ENCODE data around the gene CCDC85A. TPM values are rescaled to one million over a fixed set of nuclear protein-coding genes. Genes with fewer than 3 reads are reported as not detected.

The CCDC85A gene
- total and polyA plus RNA-seq, 2 experiments from 2014 or later, result 0.21 to 0.24 TPM

DNA sequence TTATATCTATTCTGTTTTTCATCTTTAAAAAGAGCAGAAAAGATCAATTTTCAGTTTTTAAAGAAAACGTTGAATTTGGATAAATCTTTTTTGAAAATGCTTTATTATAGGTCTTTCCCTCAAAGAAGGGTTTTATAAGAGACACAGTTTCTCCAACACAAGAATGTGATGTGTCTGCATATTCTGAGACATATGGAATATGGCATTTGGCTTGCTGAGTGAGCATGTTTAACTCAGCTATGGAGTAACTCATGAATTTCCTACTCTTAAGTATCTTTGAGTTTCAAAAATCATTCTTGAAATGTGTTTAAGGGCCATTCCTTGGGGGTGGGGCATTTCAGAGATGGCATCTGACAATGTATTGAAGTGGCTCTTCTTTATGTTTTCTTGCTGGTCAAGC, 191.5 kb downstream of the CCDC85A start:
- Histone ChIP-seq H3K4me2 (no peak overlapping the region), H2AFZ (no peak overlapping the region), H3K4me1 (ENCODE audit: insufficient read depth) (0 out of 2 replicates have a peak, but pooled peaks cover 7% of the 10 kb centered on the region), H3K9me2 (ENCODE audit: insufficient read depth) (no peaks in the 10 kb centered on the region), H4K20me1 (replicated peaks; ENCODE audit: insufficient read depth) (no peaks in the 10 kb centered on the region), H3K36me3 (ENCODE audit: insufficient read depth) (no peaks in the 10 kb centered on the region), H3K27ac (ENCODE audit: low read depth) (no peak overlapping the region), H3F3A (replicated peaks; ENCODE audit: low read depth) (no peaks in the 10 kb centered on the region), H3K27me3 (ENCODE audit: insufficient read depth) (no peaks in the 10 kb centered on the region), H3K4me3 (no peak overlapping the region), H3K79me2 (replicated peaks; ENCODE audit: insufficient read depth) (no peaks in the 10 kb centered on the region)
- Mint-ChIP-seq H3K4me1 (peaks cover 11% of the 10 kb centered on the region; the same call in 2 of the 3 replicates), H3K36me3 (ENCODE audit: low read depth) (no peaks in the 10 kb centered on the region), H3K4me3 (no peak overlapping the region), H3K9me3 (no peaks in the 10 kb centered on the region), H3K27ac (no peak overlapping the region), H3K27me3 (ENCODE audit: insufficient read depth, low read depth, poor library complexity) (no peaks in the 10 kb centered on the region)
- DNase-seq (ENCODE audit: low spot score), result no peak
- TF ChIP-seq STAT1 (IDR thresholded peaks at IDR 0.05; ENCODE audit: unreplicated experiment), result no peak
- no peak for TF ChIP-seq POLR2AphosphoS5 (IDR thresholded peaks at IDR 0.05; ENCODE audit: low read depth)
- no peak for TF ChIP-seq ZNF331 (CRISPR knock-in tag; IDR thresholded peaks at IDR 0.05; ENCODE audit: low read depth)
- no peak for TF ChIP-seq EZH2 (IDR thresholded peaks at IDR 0.05; ENCODE audit: low read depth, unreplicated experiment)
- TF ChIP-seq CREB1 (CRISPR knock-in tag; IDR thresholded peaks at IDR 0.05; ENCODE audit: low read depth), result no peak
- TF ChIP-seq, protein P1, sequence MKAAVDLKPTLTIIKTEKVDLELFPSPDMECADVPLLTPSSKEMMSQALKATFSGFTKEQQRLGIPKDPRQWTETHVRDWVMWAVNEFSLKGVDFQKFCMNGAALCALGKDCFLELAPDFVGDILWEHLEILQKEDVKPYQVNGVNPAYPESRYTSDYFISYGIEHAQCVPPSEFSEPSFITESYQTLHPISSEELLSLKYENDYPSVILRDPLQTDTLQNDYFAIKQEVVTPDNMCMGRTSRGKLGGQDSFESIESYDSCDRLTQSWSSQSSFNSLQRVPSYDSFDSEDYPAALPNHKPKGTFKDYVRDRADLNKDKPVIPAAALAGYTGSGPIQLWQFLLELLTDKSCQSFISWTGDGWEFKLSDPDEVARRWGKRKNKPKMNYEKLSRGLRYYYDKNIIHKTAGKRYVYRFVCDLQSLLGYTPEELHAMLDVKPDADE (IDR thresholded peaks at IDR 0.05), result no peak
- TF ChIP-seq, protein P2, sequence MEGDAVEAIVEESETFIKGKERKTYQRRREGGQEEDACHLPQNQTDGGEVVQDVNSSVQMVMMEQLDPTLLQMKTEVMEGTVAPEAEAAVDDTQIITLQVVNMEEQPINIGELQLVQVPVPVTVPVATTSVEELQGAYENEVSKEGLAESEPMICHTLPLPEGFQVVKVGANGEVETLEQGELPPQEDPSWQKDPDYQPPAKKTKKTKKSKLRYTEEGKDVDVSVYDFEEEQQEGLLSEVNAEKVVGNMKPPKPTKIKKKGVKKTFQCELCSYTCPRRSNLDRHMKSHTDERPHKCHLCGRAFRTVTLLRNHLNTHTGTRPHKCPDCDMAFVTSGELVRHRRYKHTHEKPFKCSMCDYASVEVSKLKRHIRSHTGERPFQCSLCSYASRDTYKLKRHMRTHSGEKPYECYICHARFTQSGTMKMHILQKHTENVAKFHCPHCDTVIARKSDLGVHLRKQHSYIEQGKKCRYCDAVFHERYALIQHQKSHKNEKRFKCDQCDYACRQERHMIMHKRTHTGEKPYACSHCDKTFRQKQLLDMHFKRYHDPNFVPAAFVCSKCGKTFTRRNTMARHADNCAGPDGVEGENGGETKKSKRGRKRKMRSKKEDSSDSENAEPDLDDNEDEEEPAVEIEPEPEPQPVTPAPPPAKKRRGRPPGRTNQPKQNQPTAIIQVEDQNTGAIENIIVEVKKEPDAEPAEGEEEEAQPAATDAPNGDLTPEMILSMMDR (conservative IDR thresholded peaks at IDR 0.05; ENCODE audit: low read depth in 2 of 2), result no peak
- no peak for TF ChIP-seq EZH2phosphoT487 (IDR thresholded peaks at IDR 0.05; ENCODE audit: unreplicated experiment)
- TF ChIP-seq, protein P3, sequence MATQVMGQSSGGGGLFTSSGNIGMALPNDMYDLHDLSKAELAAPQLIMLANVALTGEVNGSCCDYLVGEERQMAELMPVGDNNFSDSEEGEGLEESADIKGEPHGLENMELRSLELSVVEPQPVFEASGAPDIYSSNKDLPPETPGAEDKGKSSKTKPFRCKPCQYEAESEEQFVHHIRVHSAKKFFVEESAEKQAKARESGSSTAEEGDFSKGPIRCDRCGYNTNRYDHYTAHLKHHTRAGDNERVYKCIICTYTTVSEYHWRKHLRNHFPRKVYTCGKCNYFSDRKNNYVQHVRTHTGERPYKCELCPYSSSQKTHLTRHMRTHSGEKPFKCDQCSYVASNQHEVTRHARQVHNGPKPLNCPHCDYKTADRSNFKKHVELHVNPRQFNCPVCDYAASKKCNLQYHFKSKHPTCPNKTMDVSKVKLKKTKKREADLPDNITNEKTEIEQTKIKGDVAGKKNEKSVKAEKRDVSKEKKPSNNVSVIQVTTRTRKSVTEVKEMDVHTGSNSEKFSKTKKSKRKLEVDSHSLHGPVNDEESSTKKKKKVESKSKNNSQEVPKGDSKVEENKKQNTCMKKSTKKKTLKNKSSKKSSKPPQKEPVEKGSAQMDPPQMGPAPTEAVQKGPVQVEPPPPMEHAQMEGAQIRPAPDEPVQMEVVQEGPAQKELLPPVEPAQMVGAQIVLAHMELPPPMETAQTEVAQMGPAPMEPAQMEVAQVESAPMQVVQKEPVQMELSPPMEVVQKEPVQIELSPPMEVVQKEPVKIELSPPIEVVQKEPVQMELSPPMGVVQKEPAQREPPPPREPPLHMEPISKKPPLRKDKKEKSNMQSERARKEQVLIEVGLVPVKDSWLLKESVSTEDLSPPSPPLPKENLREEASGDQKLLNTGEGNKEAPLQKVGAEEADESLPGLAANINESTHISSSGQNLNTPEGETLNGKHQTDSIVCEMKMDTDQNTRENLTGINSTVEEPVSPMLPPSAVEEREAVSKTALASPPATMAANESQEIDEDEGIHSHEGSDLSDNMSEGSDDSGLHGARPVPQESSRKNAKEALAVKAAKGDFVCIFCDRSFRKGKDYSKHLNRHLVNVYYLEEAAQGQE (IDR thresholded peaks at IDR 0.05; ENCODE audit: unreplicated experiment), result no peak
- TF ChIP-seq ZNF114 (CRISPR knock-in tag; IDR thresholded peaks at IDR 0.05), result no peak
- TF ChIP-seq, protein P4, sequence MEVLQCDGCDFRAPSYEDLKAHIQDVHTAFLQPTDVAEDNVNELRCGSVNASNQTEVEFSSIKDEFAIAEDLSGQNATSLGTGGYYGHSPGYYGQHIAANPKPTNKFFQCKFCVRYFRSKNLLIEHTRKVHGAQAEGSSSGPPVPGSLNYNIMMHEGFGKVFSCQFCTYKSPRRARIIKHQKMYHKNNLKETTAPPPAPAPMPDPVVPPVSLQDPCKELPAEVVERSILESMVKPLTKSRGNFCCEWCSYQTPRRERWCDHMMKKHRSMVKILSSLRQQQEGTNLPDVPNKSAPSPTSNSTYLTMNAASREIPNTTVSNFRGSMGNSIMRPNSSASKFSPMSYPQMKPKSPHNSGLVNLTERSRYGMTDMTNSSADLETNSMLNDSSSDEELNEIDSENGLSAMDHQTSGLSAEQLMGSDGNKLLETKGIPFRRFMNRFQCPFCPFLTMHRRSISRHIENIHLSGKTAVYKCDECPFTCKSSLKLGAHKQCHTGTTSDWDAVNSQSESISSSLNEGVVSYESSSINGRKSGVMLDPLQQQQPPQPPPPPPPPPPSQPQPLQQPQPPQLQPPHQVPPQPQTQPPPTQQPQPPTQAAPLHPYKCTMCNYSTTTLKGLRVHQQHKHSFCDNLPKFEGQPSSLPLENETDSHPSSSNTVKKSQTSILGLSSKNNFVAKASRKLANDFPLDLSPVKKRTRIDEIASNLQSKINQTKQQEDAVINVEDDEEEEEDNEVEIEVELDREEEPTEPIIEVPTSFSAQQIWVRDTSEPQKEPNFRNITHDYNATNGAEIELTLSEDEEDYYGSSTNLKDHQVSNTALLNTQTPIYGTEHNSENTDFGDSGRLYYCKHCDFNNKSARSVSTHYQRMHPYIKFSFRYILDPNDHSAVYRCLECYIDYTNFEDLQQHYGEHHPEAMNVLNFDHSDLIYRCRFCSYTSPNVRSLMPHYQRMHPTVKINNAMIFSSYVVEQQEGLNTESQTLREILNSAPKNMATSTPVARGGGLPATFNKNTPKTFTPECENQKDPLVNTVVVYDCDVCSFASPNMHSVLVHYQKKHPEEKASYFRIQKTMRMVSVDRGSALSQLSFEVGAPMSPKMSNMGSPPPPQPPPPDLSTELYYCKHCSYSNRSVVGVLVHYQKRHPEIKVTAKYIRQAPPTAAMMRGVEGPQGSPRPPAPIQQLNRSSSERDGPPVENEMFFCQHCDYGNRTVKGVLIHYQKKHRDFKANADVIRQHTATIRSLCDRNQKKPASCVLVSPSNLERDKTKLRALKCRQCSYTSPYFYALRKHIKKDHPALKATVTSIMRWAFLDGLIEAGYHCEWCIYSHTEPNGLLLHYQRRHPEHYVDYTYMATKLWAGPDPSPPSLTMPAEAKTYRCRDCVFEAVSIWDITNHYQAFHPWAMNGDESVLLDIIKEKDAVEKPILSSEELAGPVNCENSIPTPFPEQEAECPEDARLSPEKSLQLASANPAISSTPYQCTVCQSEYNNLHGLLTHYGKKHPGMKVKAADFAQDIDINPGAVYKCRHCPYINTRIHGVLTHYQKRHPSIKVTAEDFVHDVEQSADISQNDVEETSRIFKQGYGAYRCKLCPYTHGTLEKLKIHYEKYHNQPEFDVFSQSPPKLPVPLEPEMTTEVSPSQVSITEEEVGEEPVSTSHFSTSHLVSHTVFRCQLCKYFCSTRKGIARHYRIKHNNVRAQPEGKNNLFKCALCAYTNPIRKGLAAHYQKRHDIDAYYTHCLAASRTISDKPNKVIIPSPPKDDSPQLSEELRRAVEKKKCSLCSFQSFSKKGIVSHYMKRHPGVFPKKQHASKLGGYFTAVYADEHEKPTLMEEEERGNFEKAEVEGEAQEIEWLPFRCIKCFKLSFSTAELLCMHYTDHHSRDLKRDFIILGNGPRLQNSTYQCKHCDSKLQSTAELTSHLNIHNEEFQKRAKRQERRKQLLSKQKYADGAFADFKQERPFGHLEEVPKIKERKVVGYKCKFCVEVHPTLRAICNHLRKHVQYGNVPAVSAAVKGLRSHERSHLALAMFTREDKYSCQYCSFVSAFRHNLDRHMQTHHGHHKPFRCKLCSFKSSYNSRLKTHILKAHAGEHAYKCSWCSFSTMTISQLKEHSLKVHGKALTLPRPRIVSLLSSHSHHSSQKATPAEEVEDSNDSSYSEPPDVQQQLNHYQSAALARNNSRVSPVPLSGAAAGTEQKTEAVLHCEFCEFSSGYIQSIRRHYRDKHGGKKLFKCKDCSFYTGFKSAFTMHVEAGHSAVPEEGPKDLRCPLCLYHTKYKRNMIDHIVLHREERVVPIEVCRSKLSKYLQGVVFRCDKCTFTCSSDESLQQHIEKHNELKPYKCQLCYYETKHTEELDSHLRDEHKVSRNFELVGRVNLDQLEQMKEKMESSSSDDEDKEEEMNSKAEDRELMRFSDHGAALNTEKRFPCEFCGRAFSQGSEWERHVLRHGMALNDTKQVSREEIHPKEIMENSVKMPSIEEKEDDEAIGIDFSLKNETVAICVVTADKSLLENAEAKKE (CRISPR knock-in tag; IDR thresholded peaks at IDR 0.05), result no peak
- TF ChIP-seq NANOG (IDR thresholded peaks at IDR 0.05; ENCODE audit: borderline replicate concordance), result no peak
- TF ChIP-seq JUNB (IDR thresholded peaks at IDR 0.05; ENCODE audit: unreplicated experiment), result no peak
- ATAC-seq, result no peak

Data from GM23338 (cell line).